Epithelial cell of proximal tubule (primary cell): ENCODE results near the gene CADM2. TPM values are rescaled to one million over a fixed set of nuclear protein-coding genes. Genes with fewer than 3 reads are reported as not detected.

Experiments
- DNase-seq: peaks from one replicate; pipeline ENCODE4 v3.0.0-alpha.2; 2011; ENCODE audit warnings: low read depth
- H3K4me3 ChIP-seq: 2 replicates; pipeline ENCODE4 v1.5.1; 2011; ENCODE audit warnings: low read depth, mild to moderate bottlenecking, low read length
- total RNA-seq: library from RNA; depleted of rRNA; stranded (reverse); fragments of >200 nt; gene quantifications from 2 replicates; pipeline ENCODE4 v1.2.3, GENCODE V29; 2015
- TF ChIP-seq, protein P1 (sequence below): conservative IDR thresholded peaks from 2 replicates; pipeline ENCODE4 v1.5.1; 2012; ENCODE audit warnings: low read depth, mild to moderate bottlenecking, low read length

CADM2 gene
- total RNA-seq, 1 donor from 2014 or later, result not detected

DNA sequence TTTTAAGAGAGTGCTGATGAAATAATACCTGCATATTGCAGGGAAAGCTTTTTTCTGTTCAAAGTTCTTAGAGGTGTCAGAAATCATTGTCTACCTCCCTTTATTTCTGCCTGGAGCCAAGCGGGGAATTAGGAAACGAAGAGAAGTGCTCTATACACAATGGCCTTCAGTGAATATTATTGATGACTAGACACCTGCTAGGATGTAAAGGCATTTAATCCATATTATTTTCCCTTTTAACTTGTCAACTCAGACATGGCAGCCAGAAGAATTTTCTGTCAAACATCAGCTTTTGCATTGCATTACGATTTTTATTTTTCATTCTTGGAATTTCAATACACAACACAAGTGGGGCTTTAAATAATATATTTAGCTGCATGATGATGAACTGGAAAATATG lies 24.7 kb downstream of the CADM2 start:
- no peak for DNase-seq
- H3K4me3 ChIP-seq, result no peak overlapping the region
- TF ChIP-seq, protein P1, sequence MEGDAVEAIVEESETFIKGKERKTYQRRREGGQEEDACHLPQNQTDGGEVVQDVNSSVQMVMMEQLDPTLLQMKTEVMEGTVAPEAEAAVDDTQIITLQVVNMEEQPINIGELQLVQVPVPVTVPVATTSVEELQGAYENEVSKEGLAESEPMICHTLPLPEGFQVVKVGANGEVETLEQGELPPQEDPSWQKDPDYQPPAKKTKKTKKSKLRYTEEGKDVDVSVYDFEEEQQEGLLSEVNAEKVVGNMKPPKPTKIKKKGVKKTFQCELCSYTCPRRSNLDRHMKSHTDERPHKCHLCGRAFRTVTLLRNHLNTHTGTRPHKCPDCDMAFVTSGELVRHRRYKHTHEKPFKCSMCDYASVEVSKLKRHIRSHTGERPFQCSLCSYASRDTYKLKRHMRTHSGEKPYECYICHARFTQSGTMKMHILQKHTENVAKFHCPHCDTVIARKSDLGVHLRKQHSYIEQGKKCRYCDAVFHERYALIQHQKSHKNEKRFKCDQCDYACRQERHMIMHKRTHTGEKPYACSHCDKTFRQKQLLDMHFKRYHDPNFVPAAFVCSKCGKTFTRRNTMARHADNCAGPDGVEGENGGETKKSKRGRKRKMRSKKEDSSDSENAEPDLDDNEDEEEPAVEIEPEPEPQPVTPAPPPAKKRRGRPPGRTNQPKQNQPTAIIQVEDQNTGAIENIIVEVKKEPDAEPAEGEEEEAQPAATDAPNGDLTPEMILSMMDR, result no peak

DNA sequence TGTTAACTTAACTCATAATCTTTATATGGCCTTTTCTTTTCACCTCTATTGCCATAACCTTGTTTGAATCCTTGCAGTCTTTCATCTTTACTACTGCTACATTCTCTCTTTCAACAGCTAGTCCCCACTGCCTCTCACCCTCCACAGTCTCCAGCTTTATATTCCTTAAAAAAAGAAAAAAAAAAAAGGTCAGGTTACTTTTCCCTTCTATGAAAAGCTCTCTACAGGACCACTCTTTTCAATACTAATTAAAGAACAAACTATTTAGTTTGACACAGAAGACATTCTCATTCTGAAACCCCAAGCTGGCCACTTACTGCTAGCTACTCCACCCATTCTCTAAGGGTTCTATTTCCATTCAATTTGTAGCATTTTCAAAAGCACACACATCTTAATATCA lies 25.6 kb downstream of the CADM2 start:
- TF ChIP-seq, protein P1, result no peak
- H3K4me3 ChIP-seq, result no peak overlapping the region
- DNase-seq, result no peak

DNA sequence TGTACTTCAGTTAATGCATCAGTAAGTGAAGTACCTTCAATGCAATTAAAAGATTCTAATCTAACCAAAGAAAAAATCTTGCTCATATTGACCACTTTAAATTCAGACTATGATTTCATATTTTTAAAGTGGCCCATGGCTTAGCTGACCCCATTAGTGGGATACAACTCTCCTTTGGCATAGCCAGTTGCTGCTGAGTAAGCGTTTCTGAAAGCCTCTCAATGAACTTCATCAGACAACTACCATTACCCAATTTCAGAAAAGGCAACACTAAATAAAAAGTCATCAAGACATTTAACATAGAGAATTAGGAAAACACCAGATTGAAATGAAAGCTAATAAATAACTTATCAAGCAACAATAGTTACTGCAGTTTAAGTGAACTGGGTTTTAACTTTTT lies 27.0 kb downstream of the CADM2 start:
- TF ChIP-seq, protein P1, result no peak
- no peak overlapping the region for H3K4me3 ChIP-seq
- DNase-seq, result no peak

DNA sequence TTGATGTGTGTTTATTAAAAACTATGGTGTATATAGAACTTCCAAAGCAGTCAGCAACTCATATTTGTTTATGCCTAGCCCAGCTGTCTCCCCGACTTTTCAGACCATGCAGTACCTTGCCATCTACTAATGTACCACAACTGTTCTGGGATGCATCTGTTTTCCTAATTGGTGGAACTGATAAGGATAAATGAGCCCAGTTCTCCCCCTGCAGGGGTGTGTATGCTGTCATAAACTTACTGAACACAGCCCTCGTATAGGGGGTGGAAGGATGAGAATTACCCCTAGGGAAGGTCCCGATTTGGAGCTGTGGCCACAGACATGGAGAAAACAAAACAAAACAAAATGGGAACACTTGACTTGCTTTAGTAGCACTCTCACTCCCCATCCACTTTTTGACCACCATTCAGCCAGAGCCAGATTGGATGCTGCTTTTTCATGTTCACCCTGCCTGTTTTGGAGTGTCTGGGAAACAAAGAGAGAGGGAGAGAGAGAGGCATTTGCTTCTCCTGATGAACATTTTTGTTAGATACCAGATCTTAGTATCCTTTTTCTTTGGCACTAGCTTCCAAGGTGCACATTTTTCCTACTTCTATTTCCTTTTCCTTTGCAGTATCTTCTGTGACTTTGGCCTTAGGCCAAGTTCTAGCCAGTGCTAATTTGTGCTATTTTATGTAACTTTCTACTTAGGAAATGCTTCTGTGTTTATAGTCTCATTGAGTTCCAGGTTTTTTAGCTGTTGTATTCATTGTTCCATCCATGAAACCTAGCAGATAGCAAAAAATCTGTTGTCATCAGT lies 29.1 kb downstream of the CADM2 start:
- TF ChIP-seq, protein P1, result no peak
- DNase-seq, result no peak
- H3K4me3 ChIP-seq, result no peak overlapping the region

DNA sequence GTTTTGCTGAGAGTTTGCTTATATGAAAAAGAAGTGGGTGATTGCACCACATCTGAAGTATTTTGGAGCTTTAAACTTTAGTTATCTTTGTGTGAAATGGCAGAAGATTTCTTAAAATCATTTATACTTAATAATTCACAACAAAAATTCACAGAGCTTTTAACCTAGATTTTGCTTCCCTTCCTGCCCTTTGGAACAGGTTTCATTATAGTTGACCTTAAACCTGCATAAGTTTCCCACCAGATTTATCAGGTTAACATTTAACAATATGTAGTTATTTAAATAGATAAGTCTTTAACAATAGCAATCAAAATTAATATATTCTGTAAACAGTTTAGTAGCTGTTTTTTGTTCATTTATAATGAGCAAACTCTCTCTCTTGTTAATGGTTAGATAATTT lies 30.3 kb downstream of the CADM2 start:
- no peak overlapping the region for H3K4me3 ChIP-seq
- DNase-seq, result no peak
- TF ChIP-seq, protein P1, result no peak

DNA sequence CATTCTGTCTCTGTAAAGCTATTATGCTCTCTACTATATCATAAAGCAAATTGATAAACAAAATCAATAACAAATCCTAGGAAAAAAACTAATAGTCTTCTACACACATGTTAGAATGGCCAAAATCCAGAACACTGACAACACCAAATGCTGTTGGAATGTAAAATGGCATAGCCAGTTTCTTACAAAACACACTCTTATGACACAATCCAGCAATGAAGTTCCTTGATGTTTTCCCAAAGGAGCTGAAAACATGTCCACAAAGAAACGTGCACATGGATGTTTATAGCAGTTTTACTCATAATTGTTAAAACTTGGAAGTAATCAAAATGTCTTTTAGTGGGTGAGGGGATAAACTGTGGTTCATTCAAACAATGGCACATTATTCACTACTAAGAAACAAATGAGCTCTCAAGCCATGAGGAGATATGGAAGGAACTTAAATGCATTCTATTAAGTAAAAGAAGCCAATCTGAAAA lies 32.7 kb downstream of the CADM2 start:
- no peak overlapping the region for H3K4me3 ChIP-seq
- DNase-seq, result no peak
- TF ChIP-seq, protein P1, result no peak

DNA sequence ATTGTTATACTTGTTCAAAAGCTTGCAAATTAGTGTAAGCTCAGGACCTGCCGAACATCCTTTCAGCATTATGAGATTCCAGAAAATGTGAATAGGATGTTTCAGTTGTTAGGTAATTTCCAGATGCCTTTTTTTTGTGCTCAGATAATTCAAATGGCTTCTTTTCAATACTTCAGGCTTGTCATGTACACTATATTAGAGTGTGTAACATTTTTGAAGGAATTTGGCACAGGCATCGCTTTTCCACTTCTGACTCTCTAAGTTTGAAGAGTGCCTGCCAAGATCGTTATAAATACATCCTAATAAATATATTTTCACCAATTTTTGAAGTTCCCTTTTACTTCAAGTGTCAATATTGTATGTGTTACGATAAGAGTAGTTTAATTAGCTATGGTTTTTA lies 35.2 kb downstream of the CADM2 start:
- TF ChIP-seq, protein P1, result no peak
- DNase-seq, result no peak
- no peak overlapping the region for H3K4me3 ChIP-seq
